Stomach (tissue), 9 donors: ENCODE measurements around the gene ERO1A. TPM values are rescaled to one million over a fixed set of nuclear protein-coding genes. Genes with fewer than 3 reads are reported as not detected.

Experiments used
- DNase-seq, 2 donors: peaks; one replicate each; pipeline versions ENCODE4 v3.0.0 to v3.0.0-alpha.2; 2013 to 2019
- H3K27ac ChIP-seq, 5 donors: fragments of 200-600 bp in 4 of 5; sonication (generic) in 4 of 5; one replicate each; pipeline ENCODE4 v1.5.1; 2013 to 2019; ENCODE audit warnings: mild to moderate bottlenecking in 1 of 5, moderate library complexity in 1 of 5
- H3K27me3 ChIP-seq, 3 donors: fragments of 200-600 bp; sonication (generic); one replicate each; pipeline ENCODE4 v1.5.1; 2017 to 2019; ENCODE audit warnings: mixed run types in 1 of 3
- H3K36me3 ChIP-seq, 4 donors: fragments of 200-600 bp; sonication (generic); 1 replicate in 3 of 4; 2 replicates in 1 of 4; pipeline ENCODE4 v1.5.1; 2016 to 2019
- H3K4me1 ChIP-seq, 4 donors: fragments of 200-600 bp; sonication (generic); one replicate each; pipeline ENCODE4 v1.5.1; 2016 to 2019
- H3K4me3 ChIP-seq, 4 donors: fragments of 200-600 bp; sonication (generic) in 3 of 4; one replicate each; pipeline ENCODE4 v1.5.1; 2016 to 2019; ENCODE audit warnings: mild to moderate bottlenecking in 1 of 4
- H3K9me3 ChIP-seq, 4 donors: fragments of 200-600 bp; sonication (generic); one replicate each; pipeline ENCODE4 v1.5.1; 2016 to 2019
- CTCF ChIP-seq, 7 experiments: fragments of 450-650 bp in 4 of 7; fragments of 200-600 bp in 3 of 7; sonication (generic) in 3 of 7; IDR thresholded peaks; one replicate each; pipeline ENCODE4 v1.5.1; 2016 to 2019; ENCODE audit warnings: antibody characterized with exemption in 7 of 7, control low read depth in 2 of 7, mild to moderate bottlenecking in 1 of 7
- EP300 ChIP-seq: sonication (generic); formaldehyde crosslinking; IDR thresholded peaks from one replicate; pipeline ENCODE4 v1.6.1; 2017; ENCODE audit warnings: antibody characterized with exemption
- POLR2A ChIP-seq, 4 donors: fragments of 450-650 bp; IDR thresholded peaks; one replicate each; pipeline ENCODE4 v1.6.1; 2016; ENCODE audit warnings: antibody characterized with exemption in 4 of 4, control low read depth in 2 of 4, mild to moderate bottlenecking in 1 of 4, moderate library complexity in 1 of 4
- POLR2AphosphoS5 ChIP-seq, 3 donors: sonication (generic); formaldehyde crosslinking; IDR thresholded peaks; one replicate each; pipeline ENCODE4 v1.6.1; 2016; ENCODE audit warnings: antibody characterized with exemption in 3 of 3
- WGBS, 5 donors: extraction: QIAGEN DNeasy Blood & Tissue Kit in 3 of 5; methylation state at CpG; one replicate each; pipeline versions ENCODE4 v1.1.5 to v1.1.7; 2013 to 2018; 5-methylcytosine and 5-hydroxymethylcytosine counted together
- intact Hi-C: fragments of 100-400 bp; cut with DNase I; formaldehyde crosslinking; loops from one replicate; pipeline ENCODE4 v1.15.1; 2023; ENCODE audit warnings: low total_unique reads
- polyA plus RNA-seq, 3 donors: library from polyadenylated mRNA; stranded (reverse); fragments of 200-250 nt; gene quantifications; one replicate each; pipeline ENCODE4 v1.2.3, GENCODE V29; 2013
- total RNA-seq, 5 donors: library from RNA; depleted of rRNA; stranded (reverse); fragments of >200 nt; gene quantifications; one replicate each; pipeline versions ENCODE4 v1.1.0 to v1.2.3, GENCODE V29; 2014 to 2016
- donor health status: healthy with polysubstance abuse.
- donor health status: Bipolar disorder and iron deficiency.
- donor health status: healthy.

The ERO1A gene
- total and polyA plus RNA-seq, 8 donors: 6.9 to 105 (median 54.9) TPM

DNA sequence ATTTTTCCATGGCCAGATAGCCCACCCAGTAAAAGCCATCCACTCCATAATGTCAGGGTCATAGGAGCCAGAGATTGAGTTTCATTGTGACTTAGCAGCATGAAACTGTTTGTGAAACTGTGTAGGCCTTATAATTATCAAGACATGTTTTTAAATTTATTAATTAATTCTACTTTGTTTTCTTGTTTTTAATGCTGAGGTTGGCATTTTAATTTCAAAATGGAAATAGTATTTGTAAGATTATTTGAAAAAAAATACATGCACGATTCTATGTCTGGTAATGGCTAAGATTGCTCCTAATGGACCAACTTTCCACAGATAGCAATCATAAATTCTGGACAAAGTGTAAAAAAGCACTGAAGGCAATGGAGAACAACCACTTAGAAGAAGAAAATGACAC, 75.7 kb downstream of the ERO1A start:
- TF ChIP-seq POLR2A (IDR thresholded peaks at IDR 0.05): no peak
- no peak for TF ChIP-seq CTCF (IDR thresholded peaks at IDR 0.05)
- TF ChIP-seq POLR2AphosphoS5 (IDR thresholded peaks at IDR 0.05): no peak
- TF ChIP-seq EP300: no peak
- H3K36me3 ChIP-seq: no peaks in the 10 kb centered on the region
- H3K27ac ChIP-seq: no peak overlapping the region
- no peak overlapping the region for H3K4me3 ChIP-seq
- H3K9me3 ChIP-seq: no peaks in the 10 kb centered on the region
- H3K27me3 ChIP-seq: no peaks in the 10 kb centered on the region
- intact Hi-C loops: no loop called here
- no peaks in the 10 kb centered on the region for H3K4me1 ChIP-seq
- WGBS, 5 donors: 94 to 100% (median 95%) methylated on average over 1 of the region's 1 CpG
- DNase-seq: no peak

DNA sequence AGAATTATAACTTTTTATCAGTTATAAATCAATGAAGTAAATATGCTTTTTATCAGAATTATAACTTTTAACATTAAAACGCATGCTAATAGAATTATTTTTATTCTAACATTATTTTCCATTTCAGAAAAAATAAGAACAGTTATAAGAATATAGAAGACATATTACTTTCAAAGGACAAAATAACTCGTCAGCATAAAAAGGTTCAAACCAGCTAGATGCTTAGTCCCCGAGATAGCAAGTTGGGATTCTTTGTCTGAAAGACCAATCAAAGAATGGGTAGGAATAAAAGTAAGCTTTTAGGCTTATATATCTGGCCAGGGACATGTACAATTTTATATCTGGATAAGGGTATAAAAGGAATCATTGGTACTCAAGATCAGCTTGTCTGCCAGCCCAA, 76.8 kb downstream of the ERO1A start:
- no peaks in the 10 kb centered on the region for H3K4me1 ChIP-seq
- no peaks in the 10 kb centered on the region for H3K9me3 ChIP-seq
- WGBS, 5 donors: 82 to 98% (median 94%) methylated on average over 3 of the region's 3 CpGs
- H3K36me3 ChIP-seq: no peaks in the 10 kb centered on the region
- no peak overlapping the region for H3K27ac ChIP-seq
- DNase-seq: no peak
- H3K4me3 ChIP-seq: no peak overlapping the region
- TF ChIP-seq POLR2AphosphoS5 (IDR thresholded peaks at IDR 0.05): no peak
- no peak for TF ChIP-seq POLR2A (IDR thresholded peaks at IDR 0.05)
- TF ChIP-seq CTCF (IDR thresholded peaks at IDR 0.05): no peak
- TF ChIP-seq EP300: no peak
- intact Hi-C loops: no loop called here
- H3K27me3 ChIP-seq: no peaks in the 10 kb centered on the region

DNA sequence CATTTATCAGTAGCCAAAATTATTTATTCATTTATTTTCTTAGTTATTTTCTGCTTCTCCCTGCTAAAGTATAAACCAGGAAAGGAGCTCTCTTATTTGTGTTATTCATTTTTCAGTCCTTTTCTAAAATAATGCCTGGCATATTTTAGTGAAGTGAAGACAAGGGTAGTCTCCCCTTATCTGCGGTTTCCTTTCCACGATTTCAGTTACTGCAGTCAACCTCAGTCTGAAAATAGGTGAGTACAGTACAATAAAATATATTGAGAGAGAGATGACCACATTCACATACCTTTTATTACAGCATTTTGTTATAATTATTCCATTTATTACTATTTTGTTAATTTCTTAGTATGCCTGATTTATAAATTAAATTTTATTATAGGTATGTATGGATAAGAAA, 85.2 kb downstream of the ERO1A start:
- H3K36me3 ChIP-seq: no peaks in the 10 kb centered on the region
- intact Hi-C loops: no loop called here
- H3K27me3 ChIP-seq: no peaks in the 10 kb centered on the region
- H3K9me3 ChIP-seq: no peaks in the 10 kb centered on the region
- DNase-seq: no peak
- no peak for TF ChIP-seq POLR2AphosphoS5 (IDR thresholded peaks at IDR 0.05)
- no peak for TF ChIP-seq EP300
- no peak for TF ChIP-seq POLR2A (IDR thresholded peaks at IDR 0.05)
- no peak for TF ChIP-seq CTCF (IDR thresholded peaks at IDR 0.05)
- H3K27ac ChIP-seq: no peak overlapping the region
- H3K4me1 ChIP-seq: no peaks in the 10 kb centered on the region
- WGBS, 5 donors: 94 to 98% (median 96%) methylated on average over 2 of the region's 2 CpGs
- H3K4me3 ChIP-seq: no peak overlapping the region

- TF ChIP-seq EP300: no peak
- TF ChIP-seq POLR2A (IDR thresholded peaks at IDR 0.05): no peak
- TF ChIP-seq POLR2AphosphoS5 (IDR thresholded peaks at IDR 0.05): no peak
- TF ChIP-seq CTCF (IDR thresholded peaks at IDR 0.05): no peak
- no peaks in the 10 kb centered on the region for H3K4me1 ChIP-seq
- peak in 1 of 2 donors; percentile 1 for DNase-seq
- H3K36me3 ChIP-seq: no peaks in the 10 kb centered on the region
- no peak overlapping the region for H3K27ac ChIP-seq
- intact Hi-C loops: no loop called here
- whole genome bisulfite sequencing, 5 donors: 89 to 95% (median 94%) methylated on average over 5 of the region's 5 CpGs
- H3K4me3 ChIP-seq: no peak overlapping the region
- H3K27me3 ChIP-seq: no peaks in the 10 kb centered on the region
- peaks cover 0 to 6% (median 5%) of the 10 kb centered on the region in 4 donors for H3K9me3 ChIP-seq
Observed at GRCh38 chr14:52609445-52610044, 85.8 kb downstream of the ERO1A start.
